GM21367 (cell line): ENCODE measurements around the gene EEF2KMT.
"Not testable (repeated sequence)": the region's sequence is repeated elsewhere in the genome, so short reads cannot be mapped to it uniquely, and the experiment has no call there.

ENCODE experiments used
- ATAC-seq: cut with Tn5 transposase; IDR thresholded peaks from one replicate; pipeline ENCODE4 v1.9.1; 2021; ENCODE audit not compliant: unreplicated experiment

Gene EEF2KMT

DNA sequence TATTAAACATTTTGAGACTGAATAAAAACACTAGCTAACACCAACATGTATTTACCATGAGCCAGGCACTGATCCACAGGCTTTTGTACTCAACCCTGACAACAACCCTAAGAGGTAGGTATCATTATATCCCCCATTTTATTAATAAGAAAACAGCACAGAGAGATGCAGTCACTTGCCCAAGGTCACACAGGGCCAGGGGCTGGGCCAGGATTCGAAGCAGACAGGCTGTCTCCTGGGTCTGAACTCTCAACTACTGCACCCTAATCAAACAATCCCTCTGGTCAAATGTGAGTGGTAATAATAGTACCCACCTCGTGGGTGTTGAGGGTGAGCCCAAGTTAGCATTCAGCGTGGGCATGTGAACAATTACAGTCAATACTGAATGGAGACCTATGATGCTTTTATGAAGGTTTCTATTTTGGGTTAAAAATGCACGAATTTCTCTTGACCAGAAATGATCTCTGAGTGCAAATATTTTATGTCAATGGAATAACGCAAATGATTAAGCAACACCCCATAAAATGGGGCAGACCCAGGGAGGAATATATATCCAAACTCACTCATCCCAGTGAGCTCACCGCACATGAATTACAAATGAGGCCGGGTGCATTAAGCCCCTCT, 1.0 kb downstream of the EEF2KMT start:
- ATAC-seq: not testable (repeated sequence)

- not testable (repeated sequence) for ATAC-seq
Observed at GRCh38 chr16:5095145-5095830, 2.3 kb downstream of the EEF2KMT start.

GRCh38 chr16:5093746-5094145, 3.8 kb downstream of the EEF2KMT start:
- ATAC-seq: not testable (repeated sequence)

- not testable (repeated sequence) for ATAC-seq
Observed at GRCh38 chr16:5093081-5093480, 4.5 kb downstream of the EEF2KMT start.

- not testable (repeated sequence) for ATAC-seq
Observed at GRCh38 chr16:5090592-5090991, 7.0 kb downstream of the EEF2KMT start.

DNA sequence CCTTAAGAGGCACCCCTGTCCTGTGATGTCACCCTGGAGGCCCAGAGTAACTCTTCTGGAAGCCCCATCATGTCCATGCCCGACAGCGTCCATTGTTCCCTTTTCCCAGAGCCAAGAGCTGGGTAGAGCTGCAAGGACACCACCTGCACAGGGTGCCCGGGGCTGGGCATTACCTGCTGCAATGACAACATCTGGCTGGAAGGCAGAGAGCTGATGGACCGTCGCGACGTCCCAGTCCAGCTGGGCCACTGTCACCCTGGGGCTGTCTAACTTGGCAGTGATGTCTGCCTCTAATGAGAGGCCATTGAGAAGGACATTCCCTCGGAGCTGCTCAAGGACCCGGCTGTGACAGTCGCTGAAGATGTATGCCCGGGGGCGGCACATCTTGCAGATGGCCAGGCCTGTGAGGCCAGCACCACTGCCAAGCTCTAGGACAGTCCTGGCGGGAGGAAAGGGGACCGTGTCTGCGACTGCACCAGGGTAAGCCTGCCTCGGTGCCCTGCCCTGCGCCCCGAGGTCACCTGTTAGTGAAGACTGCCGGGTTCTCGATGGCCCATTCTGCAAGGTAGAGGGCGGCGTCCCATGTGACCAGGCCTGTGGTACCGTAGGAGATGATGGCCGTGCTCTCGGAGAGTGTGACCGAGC, 7.6 kb downstream of the EEF2KMT start:
- not testable (repeated sequence) for ATAC-seq

GRCh38 chr16:5088936-5089335, 8.7 kb downstream of the EEF2KMT start:
- ATAC-seq: not testable (repeated sequence)

DNA sequence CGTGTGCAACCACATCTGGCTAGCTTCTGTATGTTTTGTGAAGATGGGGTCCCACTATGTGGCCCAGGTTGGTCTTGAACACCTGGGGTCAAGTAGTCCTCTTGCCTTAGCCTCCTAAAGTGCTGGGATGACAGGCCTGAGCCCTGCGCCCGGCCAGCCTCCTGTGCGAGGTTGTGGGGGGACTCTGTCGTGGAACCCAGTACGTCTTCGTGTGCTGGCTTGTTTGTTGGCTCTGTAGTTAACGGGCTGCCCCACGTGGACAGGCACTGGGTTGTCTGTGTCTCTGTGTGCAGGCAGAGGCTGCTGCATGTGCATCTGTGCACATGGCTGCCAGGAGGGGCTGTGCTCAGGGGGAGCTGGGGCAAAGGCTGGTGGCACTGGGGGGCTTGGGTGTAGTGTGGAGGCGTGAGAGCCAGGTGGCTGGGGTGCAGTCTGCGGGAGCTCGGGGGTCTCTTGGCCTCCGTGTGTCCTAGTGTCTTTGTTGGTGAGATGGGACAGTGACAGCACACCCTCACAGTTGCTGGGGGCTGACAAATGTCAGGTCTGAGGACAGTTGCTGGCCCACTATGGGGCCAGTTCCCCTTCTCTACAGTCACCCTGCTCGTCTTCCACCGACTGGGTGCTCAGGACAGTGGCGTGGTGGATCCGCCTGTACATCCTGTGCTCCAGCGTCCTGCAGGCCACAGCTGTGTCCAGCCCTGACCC, 9.4 kb downstream of the EEF2KMT start:
- ATAC-seq: not testable (repeated sequence)

- ATAC-seq: not testable (repeated sequence)
Observed at GRCh38 chr16:5085716-5086115, 11.9 kb downstream of the EEF2KMT start.

DNA sequence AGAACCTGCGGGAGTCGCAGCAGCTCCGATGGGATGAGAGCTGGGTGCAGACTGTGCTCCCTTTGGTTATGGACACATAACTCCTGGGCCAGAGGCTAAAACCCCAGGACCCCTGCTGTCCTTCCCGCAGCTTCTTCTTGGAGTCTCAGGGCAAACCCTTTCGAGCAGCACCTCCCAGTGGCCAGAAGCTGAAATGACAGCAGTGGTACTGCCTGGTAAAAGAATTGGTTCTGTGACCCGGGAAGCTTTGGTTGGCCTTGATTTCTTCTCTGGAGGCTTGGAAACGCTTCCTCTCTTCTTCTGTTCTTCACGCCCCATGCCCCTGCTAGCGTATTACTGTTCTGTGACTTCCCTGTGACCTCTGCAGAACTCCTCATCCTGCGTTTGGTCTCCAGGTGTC, 12.8 kb downstream of the EEF2KMT start:
- ATAC-seq: not testable (repeated sequence)

- not testable (repeated sequence) for ATAC-seq
Observed at GRCh38 chr16:5084099-5084731, 13.4 kb downstream of the EEF2KMT start.

DNA sequence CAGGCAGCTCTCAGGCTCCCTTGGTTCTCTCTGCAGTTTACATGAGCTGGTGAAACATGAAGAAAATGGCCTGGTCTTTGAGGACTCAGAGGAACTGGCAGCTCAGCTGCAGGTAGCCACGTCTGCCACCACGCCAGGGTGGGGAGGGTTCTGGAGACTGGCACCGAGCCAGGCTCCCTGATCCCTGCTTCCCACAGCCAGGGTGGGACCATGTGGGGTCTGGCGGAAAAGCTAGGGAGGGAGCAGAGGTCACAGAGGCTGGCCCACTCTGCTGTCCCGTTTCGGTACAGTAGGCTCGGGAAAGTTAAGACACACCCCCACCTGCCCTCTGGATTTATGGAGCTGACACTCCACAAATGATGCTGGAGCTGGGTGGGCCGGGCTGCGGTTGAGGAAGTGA, 13.9 kb downstream of the EEF2KMT start:
- ATAC-seq: not testable (repeated sequence)

GRCh38 chr16:5080996-5081395, 16.6 kb downstream of the EEF2KMT start:
- ATAC-seq: not testable (repeated sequence)

DNA sequence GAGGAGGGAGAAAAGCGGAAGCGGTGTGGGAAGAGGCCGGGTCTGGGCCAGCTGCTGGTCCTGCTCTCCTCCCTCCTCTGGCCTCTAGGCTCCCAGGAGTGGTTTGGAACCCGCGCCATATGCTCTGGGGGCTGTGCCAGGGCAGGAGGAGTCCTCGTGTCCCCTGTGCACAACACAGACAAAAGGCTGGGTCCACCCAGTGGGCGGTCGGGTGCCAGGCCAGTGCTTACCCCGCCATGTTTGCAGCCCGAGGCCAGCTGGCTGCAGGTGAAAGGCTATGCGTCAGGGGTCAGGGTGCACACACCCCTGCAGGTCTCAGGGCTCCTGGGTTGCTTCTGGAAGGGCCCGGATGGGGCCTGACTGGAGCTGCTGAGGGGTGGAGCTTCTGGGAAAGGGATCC, 17.1 kb downstream of the EEF2KMT start:
- ATAC-seq: not testable (repeated sequence)

GRCh38 chr16:5078626-5079025, 19.0 kb downstream of the EEF2KMT start:
- ATAC-seq: no peak

GRCh38 chr16:5077304-5077703, 20.3 kb downstream of the EEF2KMT start:
- ATAC-seq: no peak

DNA sequence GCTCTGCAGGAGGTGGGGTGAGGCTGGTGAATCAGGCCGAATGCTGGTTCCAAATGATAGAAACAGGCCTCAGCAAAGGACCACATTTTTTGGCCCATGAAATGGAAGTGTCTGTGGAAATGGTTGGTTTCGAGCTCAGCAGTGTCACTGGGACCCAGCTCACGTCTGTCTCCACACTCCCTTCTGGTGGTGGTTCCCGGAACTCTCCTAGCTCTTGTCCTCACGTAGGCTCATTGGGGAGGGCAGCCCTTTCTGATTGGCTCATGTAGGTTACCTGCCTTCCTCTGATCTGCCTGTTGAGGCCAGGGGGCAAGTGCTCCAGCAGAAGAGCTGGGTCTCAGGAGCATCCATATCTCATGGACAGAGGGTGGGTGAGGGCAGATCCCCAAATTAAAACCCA, 22.0 kb downstream of the EEF2KMT start:
- ATAC-seq: no peak

GRCh38 chr16:5073771-5074170, 23.8 kb downstream of the EEF2KMT start:
- not testable (repeated sequence) for ATAC-seq

DNA sequence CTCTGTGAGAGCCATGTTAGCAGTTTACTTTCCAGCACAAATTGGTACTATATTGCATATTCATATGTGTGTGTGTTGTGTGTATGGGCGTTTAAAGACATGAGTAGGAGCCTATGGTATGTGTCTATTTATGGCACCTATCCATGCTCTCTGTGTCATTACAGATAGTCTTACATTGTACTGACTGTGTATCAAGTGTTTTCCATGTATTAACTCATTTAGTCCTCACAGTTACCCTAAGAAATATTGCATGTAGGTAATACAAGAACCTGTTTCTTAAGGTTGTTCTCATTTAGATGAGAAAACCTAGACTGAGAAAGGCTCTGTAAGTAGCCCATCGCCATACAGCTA, 24.3 kb downstream of the EEF2KMT start:
- no peak for ATAC-seq

GRCh38 chr16:5072334-5073278, 25.0 kb downstream of the EEF2KMT start:
- ATAC-seq: no peak
